Activated CD4-positive, alpha-beta T cell treated with anti-CD3 and anti-CD28 coated beads, Interleukin-2, amount 50 U/mL, for 24 hours (primary cell): Measurements from ENCODE around the gene ARMC3.
"Not testable (repeated sequence)": the region's sequence is repeated elsewhere in the genome, so short reads cannot be mapped to it uniquely, and the experiment has no call there.

Source experiments
- DNase-seq, 2 donors: peaks; one replicate each; pipeline ENCODE4 v3.0.0-alpha.2; 2020; ENCODE audit warnings: low read depth in 1 of 2, low spot score in 1 of 2

ARMC3 gene

DNA sequence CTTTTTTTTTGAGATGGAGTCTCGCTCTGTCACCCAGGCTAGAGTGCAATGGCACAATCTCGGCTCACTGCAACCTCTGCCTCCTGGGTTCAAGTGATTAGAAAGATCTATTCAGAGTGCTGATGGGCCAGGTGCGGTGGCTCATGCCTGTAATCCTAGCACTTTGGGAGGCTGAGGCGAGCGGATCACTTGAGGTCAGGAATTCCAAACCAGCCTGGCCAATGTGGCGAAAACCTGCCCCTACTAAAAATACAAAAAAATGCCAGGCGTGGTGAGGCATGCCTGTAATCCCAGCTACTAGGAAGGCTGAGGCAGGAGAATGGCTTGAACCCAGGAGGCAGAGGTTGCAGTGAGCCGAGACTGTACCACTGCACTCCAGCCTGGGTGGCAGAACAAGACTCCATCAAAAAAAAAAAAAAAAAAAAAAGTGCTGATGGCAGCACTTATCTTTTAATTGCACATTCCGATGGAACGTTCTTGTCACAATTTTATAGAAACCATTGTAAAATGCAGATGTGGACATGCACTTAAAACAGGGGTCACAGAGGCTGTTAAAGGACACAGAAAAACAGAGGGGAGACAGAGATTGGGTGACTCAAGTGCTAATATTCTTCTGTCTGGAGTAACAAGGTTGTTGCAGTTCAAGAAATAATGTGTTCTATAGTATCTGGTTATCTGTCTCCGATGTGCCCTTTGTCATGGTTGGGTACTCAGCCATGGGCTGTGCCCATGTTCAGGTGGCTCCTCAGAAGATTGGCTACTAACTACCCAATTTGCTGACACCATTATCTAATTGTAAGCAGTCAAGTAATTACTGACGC lies 142.4 kb downstream of the ARMC3 start:
- not testable (repeated sequence) for DNase-seq

DNA sequence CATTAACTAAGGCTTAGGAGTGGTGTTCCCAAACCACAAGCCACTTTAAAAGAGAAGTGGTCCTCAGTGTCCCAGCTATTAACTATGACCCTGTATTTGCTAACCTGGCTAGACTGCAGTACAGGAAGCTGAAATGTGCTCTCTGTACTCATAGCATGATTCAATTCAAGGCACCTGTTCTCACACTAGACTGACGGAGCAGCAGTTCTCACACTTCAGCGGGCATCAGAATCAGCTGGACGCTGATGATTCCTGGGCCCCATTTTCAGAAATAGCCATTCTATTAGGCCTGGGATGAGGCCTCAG lies 143.0 kb downstream of the ARMC3 start:
- no peak for DNase-seq

DNA sequence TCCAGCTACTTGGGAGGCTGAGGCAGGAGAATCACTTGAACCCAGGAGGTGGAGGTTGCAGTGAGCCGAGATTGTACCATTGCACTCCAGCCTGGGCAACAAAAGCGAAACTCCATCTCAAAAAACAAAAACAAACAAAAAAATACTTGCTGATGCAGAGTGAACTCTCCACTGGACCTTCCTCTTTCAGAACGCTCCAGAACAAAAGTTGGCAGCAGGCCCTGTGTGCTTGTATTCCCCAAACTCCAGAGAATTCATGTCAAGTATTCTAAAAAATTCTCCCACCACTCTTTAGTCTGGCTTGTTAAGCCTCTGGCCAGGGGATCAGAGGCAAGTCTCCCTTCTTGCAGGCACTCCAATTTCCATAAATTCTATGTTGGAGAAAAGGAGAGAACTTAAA lies 144.7 kb downstream of the ARMC3 start:
- not testable (repeated sequence) for DNase-seq

DNA sequence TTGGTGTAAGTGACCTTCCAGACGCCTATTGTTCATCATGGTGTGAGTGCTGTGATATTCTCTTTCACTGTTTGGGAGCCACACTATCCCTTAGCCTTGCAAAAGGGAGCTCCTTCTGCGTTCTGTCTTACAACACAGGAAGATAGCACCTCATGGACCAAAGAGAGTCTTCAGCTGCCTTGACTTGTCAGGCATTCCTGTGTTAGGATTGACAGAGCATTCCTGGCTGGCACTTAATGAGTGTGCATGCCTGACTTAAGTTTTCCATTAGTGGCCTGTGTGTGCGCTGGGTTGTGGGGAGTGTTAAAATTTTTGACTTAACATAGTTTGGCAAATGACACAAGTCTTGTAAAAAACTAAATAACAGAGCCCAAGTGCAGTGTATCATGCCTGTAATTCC lies 145.7 kb downstream of the ARMC3 start:
- DNase-seq, result no peak

DNA sequence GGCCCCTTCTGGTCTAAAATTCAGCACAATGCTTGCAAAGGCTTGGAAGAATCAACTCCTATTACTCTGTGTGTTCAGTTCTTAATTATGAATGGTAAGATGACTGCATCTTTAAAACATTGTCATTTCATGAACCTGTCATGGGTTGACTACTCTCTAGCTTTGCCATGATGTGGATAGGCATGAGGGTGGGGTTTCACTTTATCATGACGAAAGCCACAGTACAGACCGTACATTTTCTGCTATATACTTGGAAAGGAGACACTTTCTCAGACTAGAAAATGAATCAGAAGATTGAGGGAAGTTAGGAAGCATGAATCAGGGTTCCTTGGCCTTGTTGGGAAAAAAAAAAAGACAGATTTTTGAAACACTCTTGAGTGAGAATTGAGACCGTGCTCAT lies 147.8 kb downstream of the ARMC3 start:
- DNase-seq, result no peak

DNA sequence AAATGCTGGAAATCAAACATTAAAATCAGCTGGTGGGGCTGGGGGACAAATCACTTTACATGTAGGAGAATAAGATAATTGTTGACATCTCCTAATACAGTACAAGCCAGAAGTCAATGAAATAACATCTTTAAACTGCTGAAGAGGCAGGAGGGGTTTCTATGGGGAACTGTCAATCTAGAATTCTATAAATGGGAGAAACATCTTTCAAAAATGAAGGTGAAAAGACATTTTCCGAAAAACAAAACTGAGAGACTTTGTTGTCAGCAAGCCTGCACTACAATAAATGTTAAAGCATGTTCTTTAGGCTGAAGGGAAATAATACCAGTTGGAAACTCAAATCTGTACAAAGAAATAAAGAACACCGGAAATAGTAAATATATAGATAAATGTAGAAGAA lies 150.3 kb downstream of the ARMC3 start:
- DNase-seq, result no peak

DNA sequence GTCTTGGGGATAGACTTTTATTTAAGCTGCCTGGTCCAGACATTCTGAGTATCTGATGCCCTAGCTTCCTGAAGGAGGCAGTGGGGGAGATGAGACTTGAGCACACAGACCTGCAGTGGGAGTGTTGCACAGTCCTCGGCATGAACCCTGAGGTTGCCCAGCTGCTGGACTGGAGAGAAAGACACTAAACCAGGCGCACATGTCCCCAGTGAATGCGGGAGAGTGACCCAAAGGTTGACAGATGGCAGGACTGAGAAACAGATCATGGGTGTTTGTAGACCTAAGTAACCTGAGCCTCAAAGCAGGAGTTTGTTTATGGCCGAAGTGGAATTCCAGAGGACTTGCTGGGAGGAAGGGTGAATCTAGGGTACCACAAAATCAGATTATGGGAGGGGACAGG lies 151.8 kb downstream of the ARMC3 start:
- DNase-seq, result no peak

DNA sequence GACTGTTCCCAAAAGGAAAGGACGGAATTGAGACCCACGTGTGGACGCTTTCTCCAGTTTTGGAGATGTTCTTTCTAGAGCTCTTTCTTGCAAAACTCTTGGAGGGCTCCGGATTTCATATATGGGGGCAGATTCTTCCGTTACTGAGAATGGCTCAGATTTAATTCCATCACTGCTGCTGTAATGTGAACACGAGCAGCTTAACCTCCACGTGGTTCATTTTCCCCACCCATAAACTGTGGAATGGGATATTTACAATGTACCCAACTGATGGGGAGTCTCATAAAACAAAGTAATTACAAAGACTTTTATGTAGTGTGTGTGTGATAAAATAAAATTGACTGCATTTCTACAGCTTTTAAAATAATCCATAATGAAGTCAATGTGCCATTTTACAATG lies 152.4 kb downstream of the ARMC3 start:
- DNase-seq, result no peak

DNA sequence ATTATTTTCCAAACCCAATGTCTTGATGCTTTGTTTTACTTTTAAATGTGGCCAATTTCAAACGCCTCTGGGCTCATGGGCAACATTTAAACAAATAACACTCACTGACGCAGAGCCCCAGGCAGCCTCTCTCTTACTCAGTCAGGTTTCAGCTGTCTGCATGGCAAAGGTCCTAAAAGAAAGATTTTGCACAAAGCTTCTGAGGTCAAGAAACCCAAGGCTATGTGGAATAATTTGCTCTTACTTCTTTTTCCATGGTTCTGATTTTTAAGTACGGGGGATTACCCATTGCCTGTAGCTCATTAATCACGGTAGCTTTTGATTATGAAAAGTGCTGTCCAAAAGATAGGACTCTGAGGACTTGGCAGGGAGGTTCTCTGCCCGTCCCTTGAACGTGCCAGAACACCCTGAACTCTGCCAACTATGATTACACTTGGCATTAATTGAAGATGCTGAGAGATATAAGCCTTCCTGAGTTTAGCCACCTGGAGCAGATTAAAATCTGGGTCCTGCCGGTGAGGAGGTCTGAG lies 153.4 kb downstream of the ARMC3 start:
- no peak for DNase-seq

DNA sequence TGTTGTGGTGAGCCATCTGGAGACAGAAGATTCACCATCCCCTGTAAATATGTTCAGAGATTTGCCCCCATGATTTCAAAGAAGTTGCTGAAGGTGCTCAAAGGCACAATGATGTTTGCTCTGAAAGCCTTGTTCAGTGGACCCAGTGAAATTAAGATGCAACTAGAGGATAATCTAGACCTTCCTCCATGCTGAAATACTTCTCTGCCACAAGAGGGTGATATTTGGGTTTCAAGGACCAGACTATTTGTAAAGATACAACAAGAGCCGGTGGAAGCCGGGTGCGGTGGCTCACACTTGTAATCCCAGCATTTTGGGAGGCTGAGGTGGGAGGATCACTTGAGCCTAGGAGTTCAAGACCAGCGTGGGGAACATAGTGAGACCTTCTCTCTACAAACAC lies 154.0 kb downstream of the ARMC3 start:
- no peak for DNase-seq
